LHCN-M2 (cell line): ENCODE results near the gene EPB41L2. TPM values are rescaled to one million over a fixed set of nuclear protein-coding genes. Genes with fewer than 3 reads are reported as not detected.
A peak's percentile ranks its signal among the peaks of the same experiment; 100 is the strongest.

Experiments used
- DNase-seq: peaks from one replicate; pipeline ENCODE4 v3.0.0-alpha.2; 2012; ENCODE audit warnings: low read depth
- total RNA-seq: library from RNA; depleted of rRNA; stranded (reverse); fragments of >200 nt; gene quantifications from 2 replicates; pipeline ENCODE4 v1.2.3, GENCODE V29; 2014

Gene EPB41L2
- total RNA-seq, 1 experiment from 2014 or later, result 26.2 TPM

- no peak for DNase-seq
Measured at GRCh38 chr6:130870179-130870880, 192.7 kb downstream of the EPB41L2 start.

GRCh38 chr6:130869681-130870080, 193.4 kb downstream of the EPB41L2 start:
- DNase-seq, result no peak

- DNase-seq, result no peak
Measured at GRCh38 chr6:130865793-130866192, 197.3 kb downstream of the EPB41L2 start.

GRCh38 chr6:130864344-130864743, 198.7 kb downstream of the EPB41L2 start:
- no peak for DNase-seq

GRCh38 chr6:130863415-130864230, 199.4 kb downstream of the EPB41L2 start:
- no peak for DNase-seq

GRCh38 chr6:130862370-130862769, 200.7 kb downstream of the EPB41L2 start:
- DNase-seq, result no peak

GRCh38 chr6:130859161-130859867, 203.7 kb downstream of the EPB41L2 start:
- DNase-seq, result no peak

- DNase-seq, result no peak
Measured at GRCh38 chr6:130858498-130859160, 204.4 kb downstream of the EPB41L2 start.

GRCh38 chr6:130858054-130858453, 205.0 kb downstream of the EPB41L2 start:
- no peak for DNase-seq

- DNase-seq, result peak; percentile 48
Measured at GRCh38 chr6:130853555-130854183, 209.4 kb downstream of the EPB41L2 start.

- no peak for DNase-seq
Measured at GRCh38 chr6:130852844-130853554, 210.0 kb downstream of the EPB41L2 start.

GRCh38 chr6:130851026-130851425, 212.0 kb downstream of the EPB41L2 start:
- DNase-seq, result no peak

GRCh38 chr6:130849594-130849993, 213.5 kb downstream of the EPB41L2 start:
- no peak for DNase-seq

- DNase-seq, result no peak
Measured at GRCh38 chr6:130848945-130849344, 214.1 kb downstream of the EPB41L2 start.

GRCh38 chr6:130847001-130847910, 215.8 kb downstream of the EPB41L2 start:
- no peak for DNase-seq

- no peak for DNase-seq
Measured at GRCh38 chr6:130846501-130846900, 216.5 kb downstream of the EPB41L2 start.

GRCh38 chr6:130843575-130844320, 219.3 kb downstream of the EPB41L2 start:
- DNase-seq, result peak; percentile 39

- DNase-seq, result peak; percentile 11
Measured at GRCh38 chr6:130841128-130841728, 221.8 kb downstream of the EPB41L2 start.
